T-helper 22 cell (primary cell): ENCODE measurements around the gene NADSYN1.

Source experiments
- DNase-seq: peaks from one replicate; pipeline ENCODE4 v3.0.0-alpha.2; 2020; ENCODE audit warnings: low read depth

NADSYN1 gene

GRCh38 chr11:71491531-71491930 is 38.5 kb downstream of the NADSYN1 start:
- no peak for DNase-seq

GRCh38 chr11:71491940-71492339 is 38.9 kb downstream of the NADSYN1 start:
- DNase-seq = no peak

DNA sequence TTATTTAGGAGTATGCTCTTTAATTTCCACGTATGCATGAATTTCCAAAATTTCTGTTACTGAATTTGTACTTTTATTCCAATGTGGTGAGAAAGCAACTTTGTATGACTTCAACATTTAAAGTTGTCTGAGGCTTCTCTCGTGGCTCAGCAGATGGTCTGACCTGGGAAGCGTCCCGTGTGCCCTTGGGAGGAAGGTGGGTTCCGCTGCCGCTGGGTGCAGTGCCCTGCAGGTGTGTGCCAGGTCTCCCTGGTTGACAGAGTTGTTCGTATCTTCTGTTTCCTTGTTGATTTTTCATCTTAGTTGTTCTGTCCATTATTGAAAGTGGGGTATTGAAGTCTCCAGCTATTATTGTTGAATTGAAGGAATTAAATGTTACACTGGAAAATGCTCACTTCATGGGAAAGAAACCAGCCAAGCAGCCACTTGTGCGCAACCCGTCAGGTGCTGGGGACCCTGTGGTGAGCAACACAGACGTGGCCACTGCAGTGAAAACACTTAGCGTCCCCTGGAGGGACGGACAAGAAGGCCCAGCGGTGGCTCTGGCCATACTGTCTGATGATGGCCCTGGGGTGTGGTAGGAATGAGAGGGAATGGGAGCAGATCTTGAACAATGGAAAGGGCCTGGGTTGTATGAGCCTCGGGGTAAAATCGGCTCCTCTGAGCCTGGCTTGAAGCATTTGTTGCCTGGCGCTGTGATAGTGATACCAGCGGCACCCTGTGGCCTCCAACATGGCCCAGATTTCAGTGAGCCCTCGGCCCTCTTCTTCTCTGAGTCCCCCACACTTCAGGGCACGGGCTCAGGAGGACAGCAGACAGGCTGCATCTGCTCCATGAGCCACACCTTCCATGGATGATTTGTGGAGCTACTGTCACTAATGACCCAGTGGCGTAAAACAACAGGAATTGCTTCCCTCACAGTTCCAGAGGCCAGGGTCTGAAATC is 42.6 kb downstream of the NADSYN1 start:
- DNase-seq = no peak

- no peak for DNase-seq
These were observed 43.4 kb downstream of the NADSYN1 start for GRCh38 chr11:71496421-71496820.

DNA sequence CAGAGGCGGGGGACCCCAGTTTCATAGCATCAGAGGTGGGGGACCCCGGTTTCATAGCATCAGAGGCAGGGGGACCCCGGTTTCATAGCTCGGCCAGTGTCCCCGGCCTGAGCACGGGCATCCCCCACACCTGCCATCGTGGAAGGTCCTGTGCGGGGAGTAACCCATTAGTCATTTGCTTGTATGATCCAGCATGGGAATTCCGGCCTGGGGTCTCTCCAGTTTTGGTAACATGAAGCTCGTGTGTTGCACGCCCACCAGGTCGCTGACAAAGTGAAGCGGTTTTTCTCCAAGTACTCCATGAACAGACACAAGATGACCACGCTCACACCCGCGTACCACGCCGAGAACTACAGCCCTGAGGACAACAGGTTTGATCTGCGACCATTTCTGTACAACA is 45.1 kb downstream of the NADSYN1 start:
- no peak for DNase-seq

GRCh38 chr11:71499125-71499524 is 46.1 kb downstream of the NADSYN1 start:
- DNase-seq = no peak

- DNase-seq = no peak
These were observed 46.5 kb downstream of the NADSYN1 start for GRCh38 chr11:71499546-71499945.

DNA sequence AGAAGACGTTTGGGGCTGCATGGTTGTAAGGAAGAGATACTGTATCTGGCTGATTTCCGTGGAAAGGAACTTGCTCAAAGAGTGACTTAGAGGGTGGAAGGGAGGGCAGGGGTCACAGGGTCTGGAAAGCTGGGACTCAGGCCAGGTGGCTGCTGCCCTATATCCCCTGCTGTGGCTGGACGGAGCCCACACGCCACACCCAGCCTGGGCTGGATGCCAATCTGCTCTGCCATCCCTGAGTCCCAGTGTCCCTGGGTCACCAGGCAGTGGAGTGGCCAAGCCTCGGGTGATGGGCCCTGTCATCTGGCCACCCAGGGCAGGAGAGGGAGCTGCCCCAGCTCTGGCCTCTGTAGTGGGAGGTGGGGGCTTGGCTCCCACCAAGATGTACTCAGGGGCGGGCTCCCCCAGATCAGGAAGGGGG is 47.6 kb downstream of the NADSYN1 start:
- no peak for DNase-seq

GRCh38 chr11:71501071-71501985 is 48.3 kb downstream of the NADSYN1 start:
- no peak for DNase-seq

GRCh38 chr11:71502026-71502425 is 49.0 kb downstream of the NADSYN1 start:
- no peak for DNase-seq

DNA sequence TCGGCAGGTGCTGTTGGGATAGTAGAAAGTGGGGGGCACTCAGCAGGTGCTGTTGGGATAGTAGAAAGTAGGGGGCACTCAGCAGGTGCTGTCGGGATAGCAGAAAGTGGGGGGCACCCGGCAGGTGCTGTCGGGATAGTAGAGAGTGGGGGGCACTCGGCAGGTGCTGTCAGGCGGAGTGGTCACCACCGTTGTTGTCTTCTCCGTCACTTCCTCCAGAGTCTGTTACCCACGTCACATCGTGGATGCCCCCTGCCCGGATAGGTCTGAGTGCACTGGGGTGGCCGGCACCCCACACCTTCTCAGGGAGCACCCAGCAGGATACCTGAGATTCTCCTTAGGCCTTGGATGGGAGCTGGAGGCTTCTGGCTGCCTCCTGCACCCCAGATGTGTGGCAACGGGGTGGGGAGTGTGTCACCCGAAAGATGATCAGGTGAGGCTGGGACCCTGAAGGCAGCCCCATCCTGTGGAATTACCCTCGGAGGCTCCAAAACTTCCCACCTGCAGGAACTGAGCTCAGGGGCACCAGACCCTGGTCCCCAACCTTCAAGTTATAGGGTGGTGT is 50.0 kb downstream of the NADSYN1 start:
- DNase-seq = no peak

DNA sequence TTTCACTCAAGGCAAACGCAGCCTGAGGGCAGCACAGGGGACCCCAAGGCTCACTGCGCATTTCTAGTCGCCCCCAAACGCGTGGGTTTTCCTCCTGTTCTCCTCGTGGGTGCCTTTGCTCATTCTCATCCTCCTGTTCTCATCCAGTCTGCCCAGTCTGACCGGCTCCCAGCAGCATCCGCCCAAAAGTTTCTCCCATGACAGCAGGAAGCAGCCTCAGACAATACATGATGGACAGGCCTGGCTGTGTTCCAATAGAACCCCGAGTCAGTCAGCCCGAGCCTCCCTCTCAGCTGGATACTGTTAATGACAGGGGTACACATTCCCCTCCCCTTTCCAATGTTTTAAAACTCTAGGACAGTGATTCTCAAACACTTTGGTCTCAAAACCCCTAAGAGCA is 51.5 kb downstream of the NADSYN1 start:
- no peak for DNase-seq

DNA sequence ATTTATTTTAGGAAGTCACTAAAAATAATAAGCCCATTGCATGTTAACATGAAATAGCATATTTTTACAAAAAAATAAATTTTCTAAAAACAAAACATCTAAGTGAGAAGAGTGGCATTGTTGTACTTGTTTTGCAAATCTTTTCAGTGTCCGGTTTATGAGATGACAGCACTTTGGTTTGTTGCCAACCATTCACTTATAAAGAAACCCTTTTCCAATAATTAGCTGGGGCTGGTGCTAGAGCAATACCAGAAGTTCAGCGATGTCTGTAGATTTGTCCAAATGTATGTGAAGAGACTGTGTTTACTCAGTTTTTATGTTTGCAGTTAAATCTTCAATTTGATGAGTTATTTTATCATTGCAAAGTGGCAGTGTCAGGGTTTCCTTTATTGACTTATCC is 52.0 kb downstream of the NADSYN1 start:
- DNase-seq = no peak

- DNase-seq = no peak
These were observed 52.8 kb downstream of the NADSYN1 start for GRCh38 chr11:71505781-71506180.

GRCh38 chr11:71507102-71507501 is 54.1 kb downstream of the NADSYN1 start:
- DNase-seq = no peak

GRCh38 chr11:71518506-71519471 is 65.8 kb downstream of the NADSYN1 start:
- DNase-seq = no peak

DNA sequence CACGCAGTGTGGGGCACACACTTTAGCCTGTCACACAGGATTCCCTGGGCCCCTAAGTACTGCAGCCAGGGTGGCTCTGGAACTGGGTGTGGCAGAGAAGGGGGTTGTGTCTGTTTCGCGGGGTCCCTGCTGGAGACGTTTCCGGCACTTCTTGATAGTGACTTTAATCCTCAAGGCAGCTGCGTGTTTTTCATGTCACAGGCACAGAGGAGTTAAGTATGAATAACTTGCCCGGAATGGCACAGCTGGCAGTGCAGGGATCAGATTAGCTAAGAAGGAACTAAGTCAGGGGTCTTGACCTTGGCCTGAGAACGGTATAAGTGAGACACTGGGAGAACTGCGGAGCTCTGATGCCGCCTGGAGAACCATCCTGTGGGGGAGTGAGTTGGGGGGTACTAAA is 66.5 kb downstream of the NADSYN1 start:
- no peak for DNase-seq

- DNase-seq = no peak
These were observed 72.4 kb downstream of the NADSYN1 start for GRCh38 chr11:71525188-71525937.

DNA sequence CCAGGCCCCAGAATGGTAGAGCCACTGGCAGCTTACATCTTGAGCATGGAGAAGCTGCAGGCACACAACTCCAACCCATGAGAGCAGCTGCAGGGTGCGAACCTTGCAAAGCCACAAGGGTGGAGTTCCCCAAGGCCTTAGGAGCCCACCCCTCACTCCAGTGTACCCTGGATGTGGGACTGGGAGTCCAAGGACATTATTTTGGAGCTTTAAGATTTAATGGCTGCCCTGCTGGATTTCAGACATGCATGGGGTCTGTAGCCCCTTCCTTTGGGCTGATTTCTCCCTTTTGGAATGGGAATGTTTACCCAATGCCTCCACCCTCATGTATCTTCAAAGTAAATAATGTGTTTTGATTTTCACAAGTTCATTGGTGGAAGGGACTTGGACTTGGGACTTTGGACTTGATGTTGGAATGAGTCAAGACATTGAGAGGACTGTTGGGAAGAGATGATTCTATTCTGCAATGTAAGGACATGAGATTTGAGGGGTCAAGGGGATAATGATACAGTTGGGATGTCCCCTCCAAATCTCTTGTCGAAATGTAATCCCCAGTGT is 73.0 kb downstream of the NADSYN1 start:
- DNase-seq = no peak
